PC-3 (cell line): ENCODE results near the gene BHLHE23. TPM values are rescaled to one million over a fixed set of nuclear protein-coding genes. Genes with fewer than 3 reads are reported as not detected.

Experiments used
- ATAC-seq: fragments of 200-7000 bp; cut with Tn5 transposase; 2 replicates; pipeline ENCODE4 v1.9.1; 2020; ENCODE audit warnings: mild to moderate bottlenecking, moderate library complexity
- BruUV-seq: library from RNA; stranded (reverse); fragments of 400-500 nt; replicated peaks from 2 replicates; lab custom pipeline; 2021; lab: Mats Ljungman, UMichigan
- CTCF ChIA-PET: fragments of 300-600 bp; sonication (Branson Sonifier 250); formaldehyde crosslinking; loops from one replicate; lab custom pipeline; 2022; ENCODE audit warnings: antibody characterized with exemption; lab: Charles Lee
- POLR2A ChIA-PET: fragments of 300-600 bp; sonication (Branson Sonifier 250); formaldehyde crosslinking; loops from one replicate; lab custom pipeline; 2022; ENCODE audit warnings: antibody characterized with exemption; ENCODE audit not compliant: unreplicated experiment; lab: Charles Lee
- DNase-seq: peaks from one replicate; pipeline ENCODE4 v3.0.0-alpha.2; 2015
- H2AFZ ChIP-seq: fragments of 300-600 bp; sonication (generic); 2 replicates; pipeline ENCODE4 v1.6.0; 2016; ENCODE audit warnings: antibody characterized with exemption, low read length
- H3F3A ChIP-seq: fragments of 300-600 bp; sonication (generic); one replicate; pipeline ENCODE4 v1.6.0; 2017; ENCODE audit warnings: antibody characterized with exemption, low read length, control low read depth, mild to moderate bottlenecking; ENCODE audit not compliant: unreplicated experiment
- H3K27ac ChIP-seq: fragments of 300-600 bp; sonication (generic); 2 replicates; pipeline ENCODE4 v1.5.1; 2016; ENCODE audit warnings: mild to moderate bottlenecking, low read length
- H3K27me3 ChIP-seq: fragments of 300-600 bp; sonication (generic); 2 replicates; pipeline ENCODE4 v1.6.1; 2016; ENCODE audit warnings: low read length, mixed read lengths
- H3K36me3 ChIP-seq: fragments of 300-600 bp; sonication (generic); 2 replicates; pipeline ENCODE4 v1.6.1; 2016; ENCODE audit warnings: low read depth, mixed run types, low read length, mixed read lengths
- H3K4me1 ChIP-seq: fragments of 300-600 bp; sonication (generic); 2 replicates; pipeline ENCODE4 v1.5.1; 2016; ENCODE audit warnings: low read length; ENCODE audit not compliant: insufficient read depth
- H3K4me2 ChIP-seq: fragments of 300-600 bp; sonication (generic); 2 replicates; pipeline ENCODE4 v1.6.0; 2016; ENCODE audit warnings: low read length
- H3K4me3 ChIP-seq: fragments of 300-600 bp; sonication (generic); 2 replicates; pipeline ENCODE4 v1.5.1; 2016; ENCODE audit warnings: mild to moderate bottlenecking, low read length, mixed read lengths
- H3K79me2 ChIP-seq: fragments of 300-600 bp; sonication (generic); 2 replicates; pipeline ENCODE4 v1.6.1; 2017; ENCODE audit warnings: low read length, mixed read lengths
- H3K9ac ChIP-seq: fragments of 300-600 bp; sonication (generic); 2 replicates; pipeline ENCODE4 v1.6.0; 2016; ENCODE audit warnings: mild to moderate bottlenecking, low read length
- H3K9me2 ChIP-seq: fragments of 300-600 bp; sonication (generic); replicated peaks from 2 replicates; pipeline ENCODE4 v1.6.1; 2016; ENCODE audit warnings: mixed run types, low read length, mixed read lengths
- H3K9me3 ChIP-seq: fragments of 300-600 bp; sonication (generic); 2 replicates; pipeline ENCODE4 v1.6.1; 2016; ENCODE audit warnings: low read length, mixed read lengths
- H4K20me1 ChIP-seq: fragments of 300-600 bp; sonication (generic); 2 replicates; pipeline ENCODE4 v1.6.1; 2016; ENCODE audit warnings: low read length, mixed read lengths
- CTCF ChIP-seq: fragments of 300-600 bp; sonication (generic); conservative IDR thresholded peaks from 2 replicates; pipeline ENCODE4 v1.5.1; 2017; ENCODE audit warnings: antibody characterized with exemption, low read depth, mild to moderate bottlenecking, low read length
- EZH2 ChIP-seq: fragments of 300-600 bp; sonication (generic); IDR thresholded peaks from one replicate; pipeline ENCODE4 v1.6.1; 2017; ENCODE audit warnings: antibody characterized with exemption, mild to moderate bottlenecking, low read length; ENCODE audit not compliant: unreplicated experiment
- EZH2phosphoT487 ChIP-seq: fragments of 300-600 bp; sonication (generic); IDR thresholded peaks from 2 replicates; pipeline ENCODE4 v1.6.1; 2018; ENCODE audit warnings: mild to moderate bottlenecking, antibody characterized with exemption, low read length, borderline replicate concordance
- intact Hi-C: fragments of 100-400 bp; cut with micrococcal nuclease; formaldehyde crosslinking; loops from 2 replicates; pipeline ENCODE4 v1.9.0; 2023
- total RNA-seq: library from RNA; depleted of rRNA; stranded (reverse); fragments of >200 nt; gene quantifications from 2 replicates; pipeline ENCODE4 v1.2.3, GENCODE V29; 2014

BHLHE23 gene
- total RNA-seq, 1 experiment from 2014 or later: not detected

- H3K9me3 ChIP-seq: no peaks in the 10 kb centered on the region
- no peak overlapping the region for H3K4me3 ChIP-seq
- ATAC-seq (no peak), DNase-seq (no peak)
- intact Hi-C loops: no loop called here
- H3K36me3 ChIP-seq: no peaks in the 10 kb centered on the region
- peaks cover 85% of the 10 kb centered on the region for H3K27me3 ChIP-seq
- ChIA-PET CTCF (no interaction called here), POLR2A (no interaction called here)
- H3K27ac ChIP-seq: no peak overlapping the region
- peaks cover 9% of the 10 kb centered on the region for H3K4me1 ChIP-seq
- no peak overlapping the region for H2AFZ ChIP-seq
- H3F3A ChIP-seq: no peaks in the 10 kb centered on the region
- BruUV-seq: no TSS peak
- no peak for TF ChIP-seq CTCF
- no peak for TF ChIP-seq EZH2phosphoT487
- no peak for TF ChIP-seq EZH2
- no peaks in the 10 kb centered on the region for H3K9me2 ChIP-seq
- no peak overlapping the region for H3K4me2 ChIP-seq
- H4K20me1 ChIP-seq: no peaks in the 10 kb centered on the region
- H3K9ac ChIP-seq: no peak overlapping the region
- no peaks in the 10 kb centered on the region for H3K79me2 ChIP-seq
Observed at GRCh38 chr20:63021356-63022321, 14.9 kb upstream of the BHLHE23 start.

GRCh38 chr20:63020681-63021080 is 13.9 kb upstream of the BHLHE23 start:
- DNase-seq: no peak
- no peak for ATAC-seq
- Histone ChIP-seq H3K4me3 (no peak overlapping the region), H3K27ac (no peak overlapping the region), H4K20me1 (no peaks in the 10 kb centered on the region), H3K4me2 (no peak overlapping the region), H3F3A (no peaks in the 10 kb centered on the region), H3K9me2 (no peaks in the 10 kb centered on the region), H3K27me3 (peaks cover 90% of the 10 kb centered on the region), H3K9ac (no peak overlapping the region), H3K79me2 (no peaks in the 10 kb centered on the region), H3K9me3 (no peaks in the 10 kb centered on the region), H3K4me1 (peaks cover 9% of the 10 kb centered on the region), H2AFZ (no peak overlapping the region), H3K36me3 (no peaks in the 10 kb centered on the region)
- BruUV-seq: no TSS peak
- ChIA-PET CTCF (no interaction called here), POLR2A (no interaction called here)
- intact Hi-C loops: no loop called here
- TF ChIP-seq EZH2 (no peak), EZH2phosphoT487 (no peak)

- no peak overlapping the region for H3K4me3 ChIP-seq
- H3K27me3 ChIP-seq: peaks cover 89% of the 10 kb centered on the region
- H3K9me2 ChIP-seq: no peaks in the 10 kb centered on the region
- DNase-seq: no peak
- no peaks in the 10 kb centered on the region for H3K36me3 ChIP-seq
- ChIA-PET CTCF (no interaction called here), POLR2A (no interaction called here)
- TF ChIP-seq EZH2 (no peak), EZH2phosphoT487 (no peak), CTCF (no peak)
- no peak overlapping the region for H3K4me2 ChIP-seq
- no peaks in the 10 kb centered on the region for H3K9me3 ChIP-seq
- no TSS peak for BruUV-seq
- no peak overlapping the region for H3K9ac ChIP-seq
- no peaks in the 10 kb centered on the region for H3K79me2 ChIP-seq
- no peak overlapping the region for H2AFZ ChIP-seq
- no peak; the same call in 1 of the 2 replicates for ATAC-seq
- H4K20me1 ChIP-seq: no peaks in the 10 kb centered on the region
- intact Hi-C loops: no loop called here
- no peaks in the 10 kb centered on the region for H3F3A ChIP-seq
- H3K4me1 ChIP-seq: peaks cover 9% of the 10 kb centered on the region
- no peak overlapping the region for H3K27ac ChIP-seq
Observed at GRCh38 chr20:63017826-63018411, 11.2 kb upstream of the BHLHE23 start.
